SK-N-MC (cell line): Measurements from ENCODE around the gene LLGL1.

Experiments used
- EZH2 ChIP-seq: fragments of 200-600 bp; sonication (generic); IDR thresholded peaks from one replicate; pipeline ENCODE4 v1.6.1; 2017; ENCODE audit warnings: antibody characterized with exemption
- POLR2AphosphoS5 ChIP-seq: IDR thresholded peaks from 2 replicates; pipeline ENCODE4 v1.6.1; 2012; ENCODE audit warnings: mild to moderate bottlenecking, low read depth, low read length, borderline replicate concordance

- TF ChIP-seq EZH2 (no peak), POLR2AphosphoS5 (no peak)
Measured at GRCh38 chr17:18231164-18231563, 5.7 kb downstream of the LLGL1 start.
